Activated T-helper 9 cell treated with anti-CD3 and anti-CD28 coated beads, Interleukin-2, amount 50 U/mL, for 16 hours (primary cell): ENCODE measurements around the gene MYH15.

Source experiments
- DNase-seq: peaks from one replicate; pipeline ENCODE4 v3.0.0-alpha.2; 2020; ENCODE audit warnings: low read depth

Gene MYH15

GRCh38 chr3:108471426-108471825 lies 39.0 kb downstream of the MYH15 start:
- no peak for DNase-seq

DNA sequence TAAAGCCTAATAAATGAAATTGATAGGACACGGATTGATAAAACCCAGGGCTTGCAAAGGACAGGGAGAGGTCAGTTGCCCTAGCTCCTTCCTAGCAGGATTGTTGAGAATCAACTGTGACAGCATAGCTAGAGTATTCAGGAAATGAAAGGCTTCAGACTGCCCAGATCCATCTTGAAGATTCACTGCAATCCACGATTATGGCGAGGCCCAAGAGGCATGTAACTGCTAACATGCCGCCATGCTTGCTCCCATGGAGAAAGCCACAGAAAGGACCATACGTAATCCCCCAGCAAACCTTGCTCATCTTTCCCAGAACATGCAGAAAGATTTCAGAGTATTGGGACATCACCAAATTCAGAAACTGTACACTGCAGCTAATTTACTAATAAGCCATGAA lies 41.3 kb downstream of the MYH15 start:
- no peak for DNase-seq

- DNase-seq = no peak
Observed at GRCh38 chr3:108468577-108468976, 41.8 kb downstream of the MYH15 start.

DNA sequence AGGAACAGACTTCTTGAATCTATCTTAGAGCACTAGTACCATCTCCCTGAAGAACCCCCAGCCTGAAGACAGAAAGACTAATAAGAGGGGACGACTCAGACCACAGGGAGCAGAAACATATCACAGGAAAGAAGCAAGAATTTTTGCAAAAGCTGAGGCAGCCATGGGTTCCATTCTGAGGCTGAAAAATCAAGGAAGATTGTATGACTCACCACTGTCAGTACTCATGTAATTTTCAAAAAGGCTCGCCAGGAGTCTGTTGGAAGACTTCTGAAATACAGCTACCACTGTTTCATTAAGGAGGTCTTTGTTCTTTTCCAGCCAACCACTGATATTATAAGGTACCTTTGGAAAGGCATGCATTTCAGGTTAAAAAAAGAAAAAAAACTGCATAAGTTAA lies 47.5 kb downstream of the MYH15 start:
- DNase-seq = no peak

DNA sequence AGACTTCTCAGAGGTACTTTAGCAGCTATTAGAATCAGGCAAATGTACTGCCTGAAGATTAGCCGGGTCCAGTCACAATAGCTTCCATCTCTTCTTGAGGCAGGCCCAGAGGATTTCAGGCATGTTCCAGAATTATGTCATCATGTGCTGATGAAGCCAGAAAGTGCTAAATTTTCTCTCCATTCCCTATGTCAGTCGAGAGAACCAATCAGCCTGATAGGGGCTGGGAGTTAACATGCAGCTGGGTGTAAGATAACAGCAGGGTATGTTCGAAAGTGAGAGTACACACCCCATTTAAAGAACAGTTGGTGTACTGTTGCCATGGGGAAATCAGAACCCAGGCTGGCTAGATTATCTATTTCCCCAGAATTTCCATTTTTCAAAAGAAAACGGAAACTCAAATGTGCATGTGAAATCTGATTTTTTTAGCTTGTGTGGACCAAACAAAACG lies 48.7 kb downstream of the MYH15 start:
- DNase-seq = no peak

- DNase-seq = no peak
Observed at GRCh38 chr3:108459225-108459624, 51.2 kb downstream of the MYH15 start.

DNA sequence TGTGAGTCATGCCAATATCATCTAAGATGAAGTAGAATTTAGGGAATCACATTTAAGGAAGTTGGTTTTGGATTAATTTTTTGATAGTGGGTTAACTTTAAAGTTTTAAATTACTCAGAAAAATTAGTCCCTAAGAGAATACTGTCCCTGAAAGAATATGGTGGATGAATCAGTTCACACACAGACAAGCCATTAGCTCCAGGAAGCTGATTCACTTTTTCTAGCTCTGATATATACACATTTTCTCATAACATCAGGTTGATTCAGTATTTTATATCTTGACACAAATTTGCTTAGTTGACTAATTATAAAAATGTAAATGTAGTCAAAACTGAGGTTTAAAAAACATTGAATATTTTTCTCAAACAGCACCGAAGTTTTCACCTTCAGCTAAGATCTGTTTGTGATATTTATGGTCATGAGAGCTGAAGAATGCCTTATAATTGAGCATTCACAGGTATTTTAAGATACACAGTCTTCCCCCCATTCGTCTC lies 55.1 kb downstream of the MYH15 start:
- DNase-seq = no peak

DNA sequence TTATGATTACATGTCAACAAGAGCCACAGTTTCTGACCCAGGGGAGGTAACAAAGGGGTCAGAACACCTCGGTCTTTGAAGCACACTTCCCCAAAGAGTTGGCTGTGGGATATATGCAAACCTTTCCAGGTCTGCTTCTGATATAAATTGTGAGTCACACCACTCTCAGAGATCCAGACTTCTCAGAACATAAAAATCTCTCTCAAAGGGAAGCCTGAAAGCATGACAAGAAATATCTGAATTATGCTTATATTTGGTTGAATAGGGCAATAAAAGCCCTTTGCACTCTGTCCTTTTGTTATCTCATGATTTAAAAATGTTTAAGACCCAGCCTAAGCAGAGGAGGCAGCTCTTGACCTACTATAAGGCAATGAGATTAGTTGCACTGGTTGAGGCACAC lies 56.8 kb downstream of the MYH15 start:
- no peak for DNase-seq

DNA sequence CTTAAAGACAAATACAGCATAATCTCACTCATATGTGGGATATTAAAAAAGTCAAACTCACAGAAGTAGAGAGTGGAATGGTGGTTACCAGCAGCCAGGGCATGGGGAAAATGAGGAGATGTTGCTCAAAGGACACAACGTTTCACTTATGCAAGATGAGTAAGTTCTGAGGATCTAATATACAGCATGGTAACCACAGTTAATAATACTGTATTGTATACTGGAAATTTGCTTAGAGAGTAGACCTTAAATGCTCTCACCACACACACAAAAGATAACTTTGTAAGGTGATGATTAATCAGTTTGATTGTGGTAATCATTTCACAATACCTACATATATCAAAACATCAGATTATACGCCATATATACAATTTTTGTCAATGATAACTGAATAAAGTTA lies 60.0 kb downstream of the MYH15 start:
- no peak for DNase-seq

DNA sequence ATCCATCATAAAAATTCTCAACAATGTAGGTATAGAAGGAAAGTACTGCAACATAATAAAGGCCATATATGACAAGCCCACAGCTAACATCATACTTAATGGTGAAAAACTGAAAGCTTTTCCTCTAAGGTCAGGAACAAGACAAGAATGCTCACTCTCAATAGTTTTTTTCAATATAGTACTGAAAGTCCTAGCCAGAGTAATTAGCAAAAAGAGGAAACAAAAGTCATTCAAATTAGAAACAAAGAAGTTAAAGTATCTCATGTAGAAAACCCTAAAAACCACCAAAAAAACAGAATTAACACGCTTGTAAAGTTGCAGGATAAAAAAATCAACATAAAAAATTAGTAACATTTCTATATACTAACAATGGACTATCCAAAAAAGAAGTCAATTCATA lies 61.8 kb downstream of the MYH15 start:
- DNase-seq = no peak

- no peak for DNase-seq
Observed at GRCh38 chr3:108447096-108447847, 63.1 kb downstream of the MYH15 start.

- no peak for DNase-seq
Observed at GRCh38 chr3:108442281-108442680, 68.1 kb downstream of the MYH15 start.

DNA sequence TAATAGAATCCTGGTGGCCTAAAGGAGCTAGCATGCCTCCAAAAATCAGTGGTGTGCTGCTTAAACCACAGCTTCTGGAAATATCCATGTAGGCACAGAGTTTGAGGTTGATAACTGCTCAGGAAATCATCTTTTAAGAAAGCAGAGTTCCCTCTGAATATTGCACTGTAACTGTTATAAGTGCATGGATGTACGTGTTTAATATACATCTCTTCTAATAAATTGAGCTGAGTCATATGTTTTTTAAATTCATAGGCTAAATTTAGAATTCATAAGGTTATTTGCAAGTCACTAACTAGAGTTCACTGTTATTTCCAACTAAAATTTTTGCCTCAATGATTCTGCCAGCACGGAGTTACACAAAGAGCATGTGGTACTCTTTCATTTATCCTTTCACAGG lies 68.9 kb downstream of the MYH15 start:
- DNase-seq = no peak

DNA sequence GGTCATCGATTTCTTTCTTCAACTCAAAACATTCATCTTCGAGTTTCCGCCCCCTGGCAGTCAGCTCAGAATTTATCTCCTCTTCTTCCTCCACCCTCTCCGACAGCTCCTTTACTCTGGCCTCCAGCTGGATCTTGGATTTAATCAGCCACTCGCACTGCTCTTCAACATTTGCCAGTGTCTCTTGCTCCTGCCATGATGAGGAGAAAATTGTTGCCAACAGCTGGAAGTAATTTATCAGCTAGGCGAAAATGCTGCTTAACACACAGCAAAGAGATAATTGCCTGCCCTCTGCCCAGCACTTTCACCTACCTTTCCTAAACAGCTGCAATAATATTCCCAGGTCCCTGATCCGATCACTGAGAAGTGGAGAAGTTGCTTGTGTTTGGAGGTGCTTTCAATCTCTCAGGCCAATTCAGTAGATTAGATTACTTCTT lies 69.3 kb downstream of the MYH15 start:
- DNase-seq = no peak

DNA sequence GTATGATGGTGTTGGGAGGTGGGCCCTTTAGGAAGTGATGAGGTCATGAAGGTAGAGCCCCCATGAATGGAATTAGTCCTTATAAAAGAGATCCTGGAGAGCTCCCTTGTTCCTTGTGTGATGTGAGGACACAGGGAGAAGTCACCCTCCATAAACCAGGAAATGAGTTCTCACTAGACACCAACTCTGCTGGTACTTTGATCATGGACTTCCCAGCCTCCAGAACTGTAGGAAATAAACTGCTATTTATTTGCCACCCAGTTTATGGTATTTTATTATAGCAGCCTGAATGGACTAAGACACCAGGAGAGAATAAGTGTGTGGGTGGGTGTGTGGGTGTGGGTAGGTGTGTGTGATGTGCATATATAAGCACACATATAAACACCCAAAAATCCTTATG lies 71.9 kb downstream of the MYH15 start:
- no peak for DNase-seq

DNA sequence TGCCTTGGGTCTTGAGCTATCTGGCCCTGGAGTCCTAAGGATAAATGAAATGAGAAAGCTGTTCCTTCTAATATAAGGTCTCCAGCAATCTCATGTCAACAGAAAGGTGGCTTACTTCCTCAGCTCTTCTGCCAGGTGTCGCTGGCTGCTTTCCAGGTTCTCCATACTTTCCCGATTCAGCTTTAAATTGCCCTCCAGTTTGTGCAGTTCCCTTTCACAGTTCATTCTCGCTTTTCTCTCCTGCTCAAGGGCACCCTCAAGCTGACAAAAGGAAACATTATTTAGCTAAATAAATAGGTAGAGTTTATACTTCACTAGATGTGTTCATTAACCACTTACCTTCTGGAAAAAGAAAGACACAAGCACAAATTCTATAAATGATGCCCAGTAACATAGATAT lies 73.0 kb downstream of the MYH15 start:
- no peak for DNase-seq

DNA sequence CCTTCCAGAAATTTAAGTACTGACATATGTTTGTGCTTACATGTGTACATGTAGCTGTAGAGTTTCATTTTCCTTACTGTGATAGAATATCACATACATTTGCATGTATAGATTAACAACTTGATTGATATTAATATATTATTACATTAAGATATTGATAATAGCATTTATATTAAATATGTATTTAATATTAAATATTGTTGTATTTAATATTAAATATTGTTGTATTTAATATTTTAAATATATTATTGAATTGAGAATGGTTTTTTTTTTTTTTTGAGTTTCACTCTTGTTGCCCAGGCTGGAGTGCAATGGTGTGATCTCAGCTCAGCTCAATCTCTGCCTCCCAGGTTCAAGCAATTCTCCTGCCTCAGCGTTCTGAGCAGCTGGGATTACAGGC lies 76.5 kb downstream of the MYH15 start:
- no peak for DNase-seq

DNA sequence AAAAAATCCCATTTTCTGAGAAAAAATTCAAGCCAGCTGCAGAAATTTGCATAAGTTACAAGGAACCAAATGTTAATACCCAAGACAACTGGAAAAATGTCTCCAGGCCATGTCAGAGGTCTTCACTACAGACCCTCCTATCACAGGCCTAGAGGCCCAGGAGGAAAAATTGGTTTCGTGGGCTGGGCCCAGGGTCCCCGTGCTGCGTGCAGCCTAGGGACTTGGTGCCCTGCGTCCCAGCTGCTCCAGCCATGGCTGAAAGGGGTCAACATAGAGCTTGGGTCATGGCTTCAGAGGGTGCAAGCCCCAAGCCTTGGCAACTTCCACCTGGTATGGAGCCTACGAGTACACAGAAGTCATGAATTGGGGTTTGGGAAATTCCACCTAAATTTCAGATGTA lies 78.0 kb downstream of the MYH15 start:
- no peak for DNase-seq

DNA sequence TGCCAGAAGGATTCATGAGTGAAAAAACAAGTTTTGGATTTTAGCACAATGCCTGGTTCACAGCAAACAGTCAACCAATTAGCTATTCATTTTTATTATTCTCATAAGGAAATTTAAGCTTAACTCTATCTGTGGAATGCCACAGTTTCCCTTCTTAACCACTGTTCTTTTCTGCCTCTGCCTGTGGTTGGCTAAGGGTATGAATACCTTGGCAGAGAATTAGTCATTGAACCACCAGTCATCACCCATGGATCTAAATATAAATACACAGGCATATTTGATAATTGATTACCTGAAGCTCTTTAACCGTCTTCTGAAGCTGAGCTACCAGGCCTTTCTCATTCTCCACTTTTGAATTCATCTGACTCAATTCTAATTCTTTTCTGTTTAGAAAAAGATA lies 79.9 kb downstream of the MYH15 start:
- no peak for DNase-seq

DNA sequence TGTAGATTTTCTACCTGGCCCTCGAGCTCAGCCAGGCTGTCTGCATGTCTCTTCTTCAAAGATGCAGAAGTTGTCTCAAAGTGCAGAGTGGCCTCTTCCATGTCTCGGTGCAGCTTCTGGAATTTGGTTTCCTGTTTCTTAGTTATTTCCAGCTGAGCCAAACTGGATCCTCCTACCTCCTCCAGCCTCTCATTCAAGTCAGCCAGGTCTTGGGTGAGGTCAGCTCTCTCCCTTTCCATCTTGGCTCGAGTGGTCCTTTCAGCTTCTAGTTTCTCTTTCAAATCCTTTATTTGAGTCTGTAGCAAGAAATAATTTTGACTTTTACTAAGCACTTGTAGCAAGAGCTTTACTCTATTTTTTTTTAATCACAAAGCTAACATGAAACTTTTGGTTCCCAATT lies 81.8 kb downstream of the MYH15 start:
- DNase-seq = no peak

DNA sequence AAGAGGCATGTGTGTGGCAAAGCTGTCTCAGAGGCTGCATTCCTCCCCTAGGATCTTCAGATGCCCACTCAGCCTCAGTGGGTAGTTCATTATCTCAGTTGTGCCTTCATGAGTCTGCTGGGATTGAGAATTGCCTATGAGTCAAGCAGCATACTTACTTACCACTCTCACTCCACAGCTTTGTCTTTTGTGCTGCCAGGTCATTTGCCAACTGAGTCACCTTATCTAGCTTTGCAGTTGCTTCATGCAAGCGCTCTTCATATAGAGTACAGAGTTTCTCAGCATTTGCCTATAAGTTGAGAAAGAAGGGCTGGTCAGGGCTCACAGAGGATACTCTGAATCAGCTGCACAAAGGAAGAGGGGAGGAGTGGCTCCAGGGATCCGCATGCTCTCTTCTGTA lies 89.5 kb downstream of the MYH15 start:
- no peak for DNase-seq

- no peak for DNase-seq
Observed at GRCh38 chr3:108416111-108416869, 94.1 kb downstream of the MYH15 start.

GRCh38 chr3:108415661-108416060 lies 94.7 kb downstream of the MYH15 start:
- DNase-seq = no peak

DNA sequence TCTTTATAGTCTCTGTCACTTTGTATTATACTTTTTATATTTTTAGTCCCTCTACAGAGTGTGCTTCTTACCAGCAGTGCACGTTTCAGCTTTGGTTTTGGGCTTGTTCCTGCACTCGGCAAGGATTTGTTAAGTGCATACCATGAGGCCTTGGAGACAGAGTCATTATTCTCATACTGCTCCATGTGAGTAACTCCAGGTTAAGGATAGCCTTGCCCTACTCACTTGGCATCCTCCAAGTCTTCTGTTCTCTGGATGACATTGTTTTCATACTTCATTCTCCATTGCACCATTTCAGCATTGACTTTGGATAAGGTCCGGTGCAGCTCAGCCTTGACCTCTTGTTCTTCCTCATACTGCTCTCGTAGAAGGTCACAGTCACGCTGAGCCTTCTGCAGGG lies 96.4 kb downstream of the MYH15 start:
- DNase-seq = no peak
